MV-4-11 (cell line): ENCODE data around the gene HDAC3.
A peak's percentile ranks its signal among the peaks of the same experiment; 100 is the strongest.

Source experiments
- DNase-seq: peaks from one replicate; lab custom pipeline; 2025; lab: John Stamatoyannopoulos, UW

Gene HDAC3

DNA sequence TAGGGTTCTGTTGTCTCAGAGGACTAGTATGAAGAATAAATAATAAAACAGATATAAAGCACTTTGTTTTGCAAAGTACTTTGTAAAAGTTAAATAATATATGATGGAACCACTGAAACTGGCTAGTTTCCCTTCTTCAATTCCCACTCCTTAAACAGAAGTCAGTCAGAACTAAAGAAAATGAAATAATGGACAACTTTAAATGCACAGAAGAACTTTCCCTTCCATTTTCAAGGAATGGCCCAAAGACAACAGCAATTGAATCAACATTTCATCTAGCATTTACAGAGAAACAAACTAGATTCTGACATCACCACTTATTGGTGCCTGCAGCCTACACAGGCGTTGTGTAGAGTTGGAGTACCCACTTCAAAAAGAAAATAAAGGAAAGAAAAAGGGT, 34.0 kb downstream of the HDAC3 start:
- no peak for DNase-seq

DNA sequence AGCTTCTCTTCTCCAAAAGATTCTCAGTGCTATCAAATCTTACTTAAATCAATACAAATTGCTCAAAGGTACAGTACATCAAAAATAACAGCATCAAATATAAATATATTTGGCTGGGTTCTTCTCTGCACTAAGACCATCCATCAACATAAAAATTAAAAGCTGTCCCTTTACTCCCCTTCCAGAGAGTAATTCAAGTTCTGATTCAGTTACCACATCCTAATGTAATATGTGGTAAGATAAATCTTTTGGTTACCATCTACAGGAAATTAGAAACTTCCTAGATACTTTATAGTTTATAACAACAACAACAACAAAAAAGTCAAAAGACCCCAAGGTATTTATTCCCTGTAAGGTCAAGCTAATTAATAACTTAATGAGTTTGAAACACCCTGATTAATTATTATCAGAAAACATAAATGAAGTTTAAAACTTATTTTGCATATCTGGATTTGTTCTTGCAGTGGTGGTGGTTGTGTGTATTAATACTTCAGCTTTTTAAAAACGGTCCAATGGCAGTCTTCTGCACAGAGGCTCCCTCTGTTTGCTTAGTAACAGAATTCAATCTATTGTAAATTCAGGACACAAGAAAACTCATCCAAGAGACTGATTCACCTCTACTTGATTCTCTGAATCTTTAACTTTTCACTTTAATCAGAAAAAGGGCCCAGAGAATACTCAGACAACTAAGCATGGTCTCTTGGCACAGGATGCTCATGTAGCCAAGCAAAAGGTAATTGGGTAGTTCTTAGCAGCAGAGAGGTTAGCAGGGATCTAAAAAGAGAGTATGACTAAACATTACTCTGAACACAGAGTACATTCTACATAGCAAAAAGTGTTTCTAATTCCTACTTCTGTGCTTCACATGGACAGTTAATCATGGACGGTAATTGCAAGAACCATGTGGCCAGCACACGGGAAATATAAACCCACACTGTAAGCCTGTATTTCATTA, 38.0 kb downstream of the HDAC3 start:
- DNase-seq, result no peak

DNA sequence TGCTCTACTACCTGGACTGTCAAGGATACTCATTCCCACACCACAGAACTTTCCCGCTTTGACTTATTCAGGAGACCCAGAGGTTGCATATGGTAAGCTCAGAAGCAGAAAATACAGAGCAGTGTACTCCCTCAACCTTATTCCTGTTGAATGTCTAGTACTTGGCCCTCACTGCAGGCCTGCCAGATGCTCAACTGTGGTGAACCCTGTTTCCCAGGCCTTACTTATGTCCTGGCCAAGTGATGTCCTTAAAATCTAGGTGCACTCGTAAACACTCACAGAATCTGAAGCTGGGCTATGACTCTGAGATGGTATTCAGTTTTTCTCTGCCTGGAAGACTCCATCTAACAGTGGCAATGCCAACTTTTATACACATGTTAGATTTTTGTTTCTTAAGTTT, 38.8 kb downstream of the HDAC3 start:
- no peak for DNase-seq

DNA sequence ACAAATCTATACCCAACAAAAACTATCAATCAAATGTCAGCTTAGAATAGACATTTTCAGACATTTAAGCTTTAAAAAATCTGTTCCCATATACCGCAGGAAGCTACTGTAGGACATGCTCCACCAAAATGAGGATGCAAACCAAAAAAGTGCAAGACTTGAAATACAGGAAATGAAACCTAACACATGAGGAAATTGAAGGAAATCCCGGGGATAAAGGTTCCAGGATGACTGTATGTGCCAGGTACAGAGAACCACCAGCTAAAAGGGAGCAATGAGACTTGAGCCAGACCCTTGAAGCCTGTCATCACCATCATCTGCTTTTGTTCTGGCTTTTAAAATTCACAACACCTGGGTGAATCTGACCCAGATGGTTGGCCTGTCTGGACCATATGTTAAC, 39.3 kb downstream of the HDAC3 start:
- peak; percentile 88 for DNase-seq

DNA sequence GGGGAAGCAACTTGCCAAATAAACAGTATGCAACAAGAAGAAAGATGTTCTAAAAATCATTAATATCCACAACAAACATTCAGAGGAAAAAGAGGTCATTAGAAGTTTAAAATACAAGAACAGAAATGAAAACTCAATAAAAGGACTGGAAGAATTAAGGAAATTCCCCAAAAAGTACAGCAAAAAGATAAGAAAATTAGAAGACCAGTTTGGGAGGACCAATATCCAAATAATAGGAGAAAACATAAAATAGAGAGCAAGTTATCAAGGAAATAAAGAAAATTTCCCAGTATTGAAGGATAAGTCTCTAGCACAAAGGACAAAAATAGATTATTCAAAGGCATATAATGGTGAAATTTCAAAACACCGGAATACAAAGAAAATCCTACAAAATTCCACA, 39.8 kb downstream of the HDAC3 start:
- DNase-seq, result no peak

DNA sequence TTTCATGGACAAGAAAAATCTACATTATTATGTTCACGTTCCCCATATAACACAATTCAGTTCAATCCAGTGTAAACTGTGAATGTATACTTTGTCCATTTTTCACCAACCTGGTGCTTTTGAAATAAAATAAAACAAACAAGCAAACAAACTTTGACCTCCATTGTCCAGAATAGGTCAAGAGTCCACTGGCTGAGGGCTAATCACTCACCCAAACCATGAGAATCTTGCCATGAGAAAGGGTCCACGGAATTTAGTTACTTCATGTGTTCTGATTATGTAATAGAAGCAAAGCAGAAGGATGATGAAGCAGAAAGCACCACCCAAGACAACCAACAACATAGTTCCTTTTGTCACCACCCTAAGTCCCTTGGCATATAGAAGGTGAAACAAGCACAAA, 46.5 kb downstream of the HDAC3 start:
- peak; percentile 32 for DNase-seq

DNA sequence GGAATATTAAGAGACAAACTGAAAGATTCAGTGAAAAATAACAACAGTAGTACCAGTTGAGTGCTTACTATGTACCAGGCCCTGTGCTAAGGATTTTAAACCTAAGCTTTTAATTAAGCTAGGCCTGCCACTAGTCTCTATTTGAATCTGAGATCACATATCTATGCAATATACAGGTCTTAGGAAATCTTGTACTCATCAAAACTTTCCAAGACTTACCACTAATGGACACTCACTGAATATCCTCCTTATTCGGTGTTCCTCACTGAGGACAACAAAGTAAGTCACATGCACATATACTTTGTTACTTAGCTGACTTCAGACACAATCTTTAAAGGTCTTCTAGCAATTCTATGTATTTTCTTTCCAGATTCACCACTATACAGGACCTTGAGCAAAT, 50.4 kb downstream of the HDAC3 start:
- no peak for DNase-seq

DNA sequence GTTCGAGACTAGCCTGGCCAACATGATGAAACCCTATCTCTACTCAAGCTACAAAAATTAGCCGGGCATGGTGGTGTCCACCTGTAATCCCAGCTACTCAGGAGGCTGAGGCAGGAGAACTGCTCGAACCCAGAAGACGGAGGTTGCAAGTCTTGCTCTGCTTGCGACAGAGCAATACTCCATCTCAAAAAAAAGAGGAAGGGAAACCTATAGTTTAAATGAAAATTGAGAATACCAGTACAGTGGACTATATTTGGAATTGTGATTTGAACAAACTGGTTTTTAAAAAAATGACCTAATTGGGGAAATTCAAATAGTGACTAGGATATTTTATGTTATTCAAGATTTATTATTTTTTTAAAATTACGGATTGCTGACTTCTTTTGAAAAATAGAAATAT, 51.1 kb downstream of the HDAC3 start:
- DNase-seq, result peak; percentile 84

DNA sequence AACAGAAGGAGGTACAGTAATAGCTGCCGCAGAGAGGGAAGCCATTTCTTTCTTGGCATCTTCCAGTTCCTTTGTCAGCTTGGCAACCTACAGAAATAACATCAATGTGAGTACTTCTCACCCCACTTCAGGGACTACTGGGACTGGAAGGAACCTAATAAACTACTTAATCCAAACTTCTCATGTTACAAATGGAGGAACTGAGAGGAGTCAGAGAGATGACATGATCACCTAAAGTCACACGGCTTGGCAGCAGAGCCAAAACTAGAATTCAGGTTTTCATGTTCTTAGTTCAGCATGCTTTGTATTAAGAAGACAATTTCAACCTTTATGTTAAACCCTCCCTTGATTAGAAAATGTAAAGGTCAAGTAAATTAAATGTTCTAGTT, 62.5 kb downstream of the HDAC3 start:
- DNase-seq, result no peak

DNA sequence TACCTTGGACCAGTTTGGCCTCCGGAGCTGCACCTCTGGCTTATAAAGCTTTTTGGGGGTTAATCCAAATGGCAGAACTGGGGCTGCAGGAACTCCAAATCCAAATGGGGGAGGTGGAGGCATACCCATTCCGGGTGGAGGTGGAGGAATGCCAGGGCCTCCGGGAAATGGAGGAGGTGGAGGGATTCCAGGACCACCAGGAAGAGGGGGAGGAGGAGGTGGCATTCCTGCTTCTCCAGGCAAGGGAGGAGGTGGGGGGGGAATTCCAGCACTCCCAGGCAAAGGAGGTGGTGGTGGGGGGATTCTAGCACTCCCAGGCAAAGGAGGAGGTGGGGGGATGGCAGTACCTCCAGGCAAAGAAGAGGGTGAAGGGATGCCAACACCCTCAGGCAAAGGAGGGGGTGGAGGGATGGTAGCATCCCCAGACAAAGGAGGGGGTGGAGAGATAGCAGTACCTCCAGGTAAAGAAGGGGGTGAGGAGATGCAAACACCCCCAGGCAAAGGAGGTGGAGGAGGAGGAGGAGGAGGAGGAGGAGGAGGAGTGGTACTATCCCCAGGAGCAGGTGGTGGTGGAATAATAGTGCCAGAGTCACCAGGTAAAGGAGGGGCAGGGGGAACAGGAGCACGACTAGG, 63.0 kb downstream of the HDAC3 start:
- DNase-seq, result no peak
